Right lobe of liver (tissue), 4 donors: Measurements from ENCODE around the gene ENKD1.

Source experiments
- POLR2A ChIP-seq: fragments of 450-650 bp; IDR thresholded peaks from one replicate; pipeline ENCODE4 v1.6.1; 2017; ENCODE audit warnings: antibody characterized with exemption, mild to moderate bottlenecking
- TF ChIP-seq, protein P1 (sequence below), 4 donors: fragments of 200-600 bp in 3 of 4; fragments of 450-650 bp in 1 of 4; IDR thresholded peaks; one replicate each; pipeline versions ENCODE4 v1.5.1 to v1.8.0; 2016 to 2022; ENCODE audit warnings: antibody characterized with exemption in 4 of 4, mild to moderate bottlenecking in 2 of 4
- donor health status: DM: no; HTN: no; CAD: no.
- donor health status: DM: no; HTN: no; CAD: no.
- donor health status: DM: no; HTN: yes; CAD: no.

DNA sequence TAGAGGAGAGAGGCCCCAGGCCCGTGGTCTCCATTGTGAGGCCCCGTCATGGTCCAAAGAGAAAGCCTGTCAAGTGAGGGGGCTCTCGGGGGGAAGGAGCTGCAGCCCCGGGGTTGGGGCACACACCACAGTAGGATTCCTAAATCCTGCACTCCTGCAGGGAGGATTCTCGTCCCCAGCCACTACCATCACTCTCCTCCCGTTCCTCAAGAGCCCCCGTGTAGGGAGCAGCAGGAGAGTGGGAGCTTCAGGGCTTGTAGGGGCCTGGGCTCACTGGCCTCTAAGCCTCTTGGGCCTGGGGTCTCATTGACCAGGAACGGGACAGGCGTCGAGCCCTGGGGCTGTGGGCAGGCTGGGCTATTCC, 885 bp upstream of the ENKD1 start:
- TF ChIP-seq POLR2A = no peak
- TF ChIP-seq, protein P1, sequence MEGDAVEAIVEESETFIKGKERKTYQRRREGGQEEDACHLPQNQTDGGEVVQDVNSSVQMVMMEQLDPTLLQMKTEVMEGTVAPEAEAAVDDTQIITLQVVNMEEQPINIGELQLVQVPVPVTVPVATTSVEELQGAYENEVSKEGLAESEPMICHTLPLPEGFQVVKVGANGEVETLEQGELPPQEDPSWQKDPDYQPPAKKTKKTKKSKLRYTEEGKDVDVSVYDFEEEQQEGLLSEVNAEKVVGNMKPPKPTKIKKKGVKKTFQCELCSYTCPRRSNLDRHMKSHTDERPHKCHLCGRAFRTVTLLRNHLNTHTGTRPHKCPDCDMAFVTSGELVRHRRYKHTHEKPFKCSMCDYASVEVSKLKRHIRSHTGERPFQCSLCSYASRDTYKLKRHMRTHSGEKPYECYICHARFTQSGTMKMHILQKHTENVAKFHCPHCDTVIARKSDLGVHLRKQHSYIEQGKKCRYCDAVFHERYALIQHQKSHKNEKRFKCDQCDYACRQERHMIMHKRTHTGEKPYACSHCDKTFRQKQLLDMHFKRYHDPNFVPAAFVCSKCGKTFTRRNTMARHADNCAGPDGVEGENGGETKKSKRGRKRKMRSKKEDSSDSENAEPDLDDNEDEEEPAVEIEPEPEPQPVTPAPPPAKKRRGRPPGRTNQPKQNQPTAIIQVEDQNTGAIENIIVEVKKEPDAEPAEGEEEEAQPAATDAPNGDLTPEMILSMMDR (IDR thresholded peaks at IDR 0.05) = no peak
